Measurements from ENCODE around the gene PMS1.

DNA sequence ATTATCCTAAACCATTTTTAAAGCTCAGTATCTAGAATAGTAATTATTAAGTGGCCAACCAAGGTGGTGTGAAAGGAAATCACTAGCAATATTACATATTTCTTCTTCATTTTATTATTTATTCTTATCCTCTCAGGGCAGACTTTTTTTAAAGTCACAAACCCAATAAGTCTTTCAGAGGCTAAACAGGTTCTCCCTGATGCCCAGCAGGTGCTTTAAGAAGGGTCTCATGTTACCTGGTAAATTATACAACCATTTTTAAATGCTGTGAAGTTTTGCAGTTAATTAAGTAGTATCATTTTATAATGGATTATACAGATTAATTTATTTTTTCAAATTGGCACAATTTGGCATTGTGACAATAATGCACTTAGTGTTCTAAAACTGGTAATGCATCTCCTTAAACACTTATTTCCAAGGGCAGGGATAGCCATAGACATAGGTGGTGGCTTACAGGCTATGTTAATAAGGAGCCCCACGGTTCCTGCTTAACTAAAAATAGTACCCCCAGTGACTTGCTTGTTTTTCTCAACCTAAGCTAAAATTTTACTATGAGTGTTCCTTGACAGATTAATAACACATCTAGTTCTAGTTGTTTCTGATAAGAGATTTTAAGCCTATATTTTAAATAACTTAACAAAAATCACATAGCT is 67.0 kb downstream of the PMS1 start:
- TF ChIP-seq, protein P1, sequence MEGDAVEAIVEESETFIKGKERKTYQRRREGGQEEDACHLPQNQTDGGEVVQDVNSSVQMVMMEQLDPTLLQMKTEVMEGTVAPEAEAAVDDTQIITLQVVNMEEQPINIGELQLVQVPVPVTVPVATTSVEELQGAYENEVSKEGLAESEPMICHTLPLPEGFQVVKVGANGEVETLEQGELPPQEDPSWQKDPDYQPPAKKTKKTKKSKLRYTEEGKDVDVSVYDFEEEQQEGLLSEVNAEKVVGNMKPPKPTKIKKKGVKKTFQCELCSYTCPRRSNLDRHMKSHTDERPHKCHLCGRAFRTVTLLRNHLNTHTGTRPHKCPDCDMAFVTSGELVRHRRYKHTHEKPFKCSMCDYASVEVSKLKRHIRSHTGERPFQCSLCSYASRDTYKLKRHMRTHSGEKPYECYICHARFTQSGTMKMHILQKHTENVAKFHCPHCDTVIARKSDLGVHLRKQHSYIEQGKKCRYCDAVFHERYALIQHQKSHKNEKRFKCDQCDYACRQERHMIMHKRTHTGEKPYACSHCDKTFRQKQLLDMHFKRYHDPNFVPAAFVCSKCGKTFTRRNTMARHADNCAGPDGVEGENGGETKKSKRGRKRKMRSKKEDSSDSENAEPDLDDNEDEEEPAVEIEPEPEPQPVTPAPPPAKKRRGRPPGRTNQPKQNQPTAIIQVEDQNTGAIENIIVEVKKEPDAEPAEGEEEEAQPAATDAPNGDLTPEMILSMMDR (IDR thresholded peaks at IDR 0.05), result no peak
- TF ChIP-seq POLR2A (IDR thresholded peaks at IDR 0.05) (no peak), POLR2AphosphoS5 (IDR thresholded peaks at IDR 0.05) (no peak), EP300 (IDR thresholded peaks at IDR 0.05) (no peak)

All from suprapubic skin (tissue), 4 donors.